Measurements from ENCODE around the gene CHMP5.

Gene CHMP5

DNA sequence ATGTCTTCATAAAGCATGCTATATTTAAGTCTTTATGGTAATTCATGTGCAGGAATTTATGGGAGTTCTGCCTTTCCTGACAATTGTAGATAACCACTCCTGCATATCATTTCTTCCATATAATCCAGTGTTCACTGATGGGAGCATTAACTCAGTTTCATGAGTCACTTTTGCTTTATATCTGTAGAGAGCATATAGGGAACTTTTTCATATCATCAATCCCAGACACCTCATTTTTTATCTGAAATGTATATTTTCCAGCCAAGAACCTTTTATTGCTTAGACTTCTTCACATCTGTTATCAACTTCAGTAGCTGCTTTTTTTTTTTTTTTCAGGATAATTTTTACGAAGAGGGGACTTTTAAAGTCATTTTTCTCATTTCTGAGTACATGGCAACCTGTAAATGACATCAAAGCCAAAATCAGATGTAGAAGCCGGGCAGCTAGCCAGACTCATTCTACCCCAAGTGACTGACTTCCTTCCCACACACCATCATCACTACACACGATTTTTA, 66.6 kb downstream of the CHMP5 start:
- H3K4me3 ChIP-seq (ENCODE audit: low read depth, low read length): no peak overlapping the region
- DNase-seq (ENCODE audit: low read depth): no peak
- TF ChIP-seq CTCF (IDR thresholded peaks at IDR 0.05; ENCODE audit: low read depth, low read length, missing control alignments): no peak
- in situ Hi-C loops (cut with HindIII; ENCODE audit: low sequenced_read_pairs): no loop called here

All from astrocyte of the cerebellum (primary cell).